ENCODE results near the gene HDAC1.
A peak's percentile ranks its signal among the peaks of the same experiment; 100 is the strongest.

HDAC1 gene

DNA sequence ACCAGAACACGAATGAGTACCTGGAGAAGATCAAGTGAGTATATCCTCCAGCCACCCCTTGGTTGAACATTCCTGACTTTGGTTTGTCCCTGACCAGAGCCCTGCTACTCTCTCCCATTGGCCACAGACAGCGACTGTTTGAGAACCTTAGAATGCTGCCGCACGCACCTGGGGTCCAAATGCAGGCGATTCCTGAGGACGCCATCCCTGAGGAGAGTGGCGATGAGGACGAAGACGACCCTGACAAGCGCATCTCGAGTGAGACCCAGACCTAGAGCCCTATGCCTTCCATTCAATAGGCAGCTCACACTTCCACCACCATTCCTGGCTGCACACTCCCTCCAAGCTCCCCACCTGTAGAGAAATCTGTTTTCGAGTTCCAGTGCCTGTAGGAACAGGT is 39.7 kb downstream of the HDAC1 start:
- no peak for DNase-seq

GRCh38 chr1:32332290-32333079 is 40.6 kb downstream of the HDAC1 start:
- DNase-seq: no peak

- no peak for DNase-seq
Observed at GRCh38 chr1:32333251-32333963, 41.5 kb downstream of the HDAC1 start.

- DNase-seq: no peak
Observed at GRCh38 chr1:32334274-32334861, 42.5 kb downstream of the HDAC1 start.

DNA sequence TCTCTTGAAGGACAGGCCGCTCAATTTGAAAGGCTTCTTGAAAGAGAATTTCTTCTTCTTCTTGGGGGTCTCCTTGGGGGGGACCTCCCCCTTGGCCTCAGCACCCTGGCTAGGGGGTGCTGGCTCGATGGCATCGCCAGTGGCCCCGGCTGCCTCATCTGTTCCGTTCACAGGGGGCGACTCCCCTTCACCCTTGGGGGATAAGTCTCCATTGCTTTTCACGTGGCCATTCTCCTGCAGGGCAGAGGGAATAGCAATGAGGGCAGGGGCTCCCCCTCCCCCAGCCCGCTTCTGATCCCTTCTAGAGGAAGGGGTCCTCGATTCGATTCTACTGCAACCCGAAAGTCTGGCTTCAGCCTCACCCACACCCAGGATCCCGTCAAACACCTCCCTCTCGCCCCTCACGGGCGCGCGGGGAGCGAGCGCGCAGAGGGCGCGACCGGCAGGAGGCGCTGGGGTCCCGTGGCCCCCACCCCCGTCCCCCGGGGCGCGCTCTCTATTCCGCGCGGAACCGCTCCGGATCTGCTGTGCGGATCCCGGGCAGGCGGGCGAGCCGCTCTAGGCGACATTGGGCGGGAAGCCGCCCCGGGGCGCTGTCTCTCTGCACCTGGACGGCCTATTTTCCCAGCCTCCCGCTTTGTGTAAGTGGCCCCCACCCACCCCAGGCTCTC is 43.1 kb downstream of the HDAC1 start:
- DNase-seq: peak; percentile 62

DNA sequence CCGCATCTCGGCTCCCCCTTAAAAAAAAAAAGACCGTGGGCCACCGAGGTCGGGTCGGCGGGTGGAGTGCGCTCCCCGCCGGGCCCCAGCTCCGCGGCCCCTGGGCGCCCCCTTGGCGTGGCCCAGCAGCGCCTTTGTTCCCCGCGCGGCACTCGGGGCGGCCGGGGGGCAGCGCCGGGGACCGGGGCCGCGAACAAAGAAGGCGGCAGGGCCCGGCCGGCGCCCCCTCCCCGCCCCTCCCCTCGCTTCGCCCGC is 43.6 kb downstream of the HDAC1 start:
- DNase-seq: no peak

- peak; percentile 85 for DNase-seq
Observed at GRCh38 chr1:32335790-32336590, 44.1 kb downstream of the HDAC1 start, which contains the start of gene MARCKSL1. Gene MARCKSL1, minus strand, starts transcription at chr1:32336233. Its CDS starts 200 bp downstream, at chr1:32336033.

GRCh38 chr1:32336591-32336932 is 44.7 kb downstream of the HDAC1 start:
- DNase-seq: no peak

GRCh38 chr1:32336963-32337675 is 45.2 kb downstream of the HDAC1 start:
- peak; percentile 22 for DNase-seq

DNA sequence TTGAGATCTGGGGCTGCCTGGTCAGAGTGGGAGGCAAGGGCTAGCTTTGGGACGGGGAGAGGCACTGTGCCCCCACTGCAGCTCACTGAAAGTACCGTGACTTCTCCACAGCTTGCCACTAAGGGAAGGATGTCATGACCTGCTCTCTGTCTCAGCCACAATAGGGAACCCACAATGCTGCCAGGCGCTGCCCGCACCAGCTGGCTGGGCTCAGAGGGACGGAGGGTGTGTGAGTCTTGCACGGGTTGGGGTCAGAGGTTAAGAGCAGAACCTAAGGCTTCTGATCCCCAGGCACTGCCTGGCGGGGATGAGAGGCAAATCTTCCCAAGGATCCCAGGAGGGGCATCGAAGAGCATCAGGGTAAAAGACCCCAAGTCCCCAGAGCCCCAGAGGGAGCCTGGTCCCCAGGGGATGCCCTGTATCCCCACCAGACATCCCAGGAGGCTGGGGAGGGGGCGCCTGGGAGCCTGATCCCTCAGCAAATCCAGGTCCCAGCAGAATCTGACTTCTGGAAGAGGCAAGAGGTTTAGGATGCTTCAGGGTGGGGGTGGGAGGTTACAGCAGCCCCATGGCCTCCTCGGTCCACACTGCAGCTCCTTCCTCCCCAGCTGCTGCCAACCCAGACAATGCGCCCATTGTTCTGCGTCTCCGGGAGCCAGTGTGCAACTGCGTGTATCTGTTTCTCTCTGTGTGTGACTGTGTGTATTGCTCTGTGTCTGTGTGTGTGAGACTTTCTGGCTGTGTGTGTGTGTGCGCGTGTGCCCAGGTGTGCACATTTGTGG is 46.2 kb downstream of the HDAC1 start:
- DNase-seq: no peak

GRCh38 chr1:32338637-32339145 is 46.8 kb downstream of the HDAC1 start:
- DNase-seq: no peak

DNA sequence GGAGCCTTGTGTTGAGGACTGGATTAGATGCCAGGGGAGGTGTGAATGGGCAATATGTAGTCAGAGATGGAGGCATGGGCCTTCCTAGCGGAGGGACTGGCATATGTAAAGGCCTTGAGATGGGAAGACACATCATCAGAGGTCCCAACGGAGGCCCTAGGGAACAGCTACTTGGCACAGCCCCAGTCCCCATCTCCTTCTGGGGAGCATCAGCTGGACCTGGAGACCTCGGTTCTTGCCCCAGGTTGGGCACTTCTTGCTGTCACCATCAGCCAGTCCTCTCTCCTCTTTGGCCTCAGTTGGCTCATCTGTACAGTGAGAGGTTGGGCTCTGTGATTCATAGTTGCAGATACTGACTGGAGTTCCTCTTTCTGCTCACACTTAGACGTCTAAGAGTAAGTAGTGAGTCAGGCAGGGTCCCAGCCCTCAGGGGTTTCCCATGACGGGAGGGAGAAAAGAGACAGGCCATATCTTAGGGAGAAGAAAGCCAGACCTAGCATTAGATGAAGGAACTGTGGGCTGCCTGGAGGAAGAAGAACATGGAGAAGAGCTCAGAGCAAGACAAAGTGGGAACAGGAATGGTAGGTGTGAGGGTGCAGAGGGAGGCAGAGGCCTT is 47.6 kb downstream of the HDAC1 start:
- no peak for DNase-seq

- no peak for DNase-seq
Observed at GRCh38 chr1:32341186-32341757, 49.4 kb downstream of the HDAC1 start.

- no peak for DNase-seq
Observed at GRCh38 chr1:32341971-32342370, 50.1 kb downstream of the HDAC1 start.

GRCh38 chr1:32342704-32343103 is 50.8 kb downstream of the HDAC1 start:
- DNase-seq: no peak

DNA sequence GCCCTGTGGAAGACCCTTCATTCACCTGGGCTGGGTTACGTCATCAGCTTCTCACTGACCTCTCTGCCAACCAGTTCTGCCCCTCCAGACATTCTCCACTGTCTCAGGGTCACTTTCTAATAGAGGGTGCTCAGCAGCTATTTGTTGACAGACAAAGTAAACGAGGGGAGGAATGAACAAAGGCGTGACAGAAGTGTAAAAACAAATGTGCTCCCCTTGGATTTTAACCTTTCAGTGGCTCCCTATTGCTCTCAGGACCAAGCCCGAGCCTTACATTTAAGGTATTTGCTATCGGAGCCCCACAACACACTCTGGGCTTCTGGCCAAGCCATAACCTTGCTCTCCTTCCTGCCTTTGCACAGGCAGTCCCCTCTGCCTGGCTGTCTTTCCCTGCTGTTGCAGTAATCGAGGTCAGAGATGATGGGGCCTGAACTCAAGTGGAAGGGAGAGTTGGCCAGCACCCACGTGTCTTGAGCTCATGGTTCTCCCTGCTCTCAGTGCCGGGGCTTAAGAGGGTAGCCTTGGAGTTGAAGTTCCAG is 53.5 kb downstream of the HDAC1 start:
- no peak for DNase-seq

- DNase-seq: no peak
Observed at GRCh38 chr1:32346532-32347157, 54.8 kb downstream of the HDAC1 start.

- DNase-seq: no peak
Observed at GRCh38 chr1:32349211-32349708, 57.4 kb downstream of the HDAC1 start.

- DNase-seq: peak; percentile 79
Observed at GRCh38 chr1:32350785-32351398, 59.0 kb downstream of the HDAC1 start.

Measured in effector CD8-positive, alpha-beta T cell (primary cell).